Smooth muscle cell (in vitro differentiated cells): ENCODE results near the gene VPS25. TPM values are rescaled to one million over a fixed set of nuclear protein-coding genes. Genes with fewer than 3 reads are reported as not detected.
A peak's percentile ranks its signal among the peaks of the same experiment; 100 is the strongest.

Experiments used
- DNase-seq: peaks from one replicate; lab custom pipeline; 2025; ENCODE audit not compliant: unreplicated experiment; lab: John Stamatoyannopoulos, UW
- H2AFZ ChIP-seq: fragments of 200-600 bp; sonication (generic); 2 replicates; pipeline ENCODE4 v1.6.0; 2016; ENCODE audit warnings: antibody characterized with exemption, low read depth, mild to moderate bottlenecking
- H3F3A ChIP-seq: fragments of 200-600 bp; sonication (generic); 2 replicates; pipeline ENCODE4 v1.6.0; 2017; ENCODE audit warnings: antibody characterized with exemption, low read depth
- H3K27ac ChIP-seq: fragments of 200-600 bp; sonication (generic); 2 replicates; pipeline ENCODE4 v1.5.1; 2016; ENCODE audit warnings: low read depth, mild to moderate bottlenecking
- H3K27me3 ChIP-seq: fragments of 200-600 bp; sonication (generic); 2 replicates; pipeline ENCODE4 v1.6.1; 2016; ENCODE audit warnings: low read depth, mild to moderate bottlenecking
- H3K36me3 ChIP-seq: fragments of 200-600 bp; sonication (generic); 2 replicates; pipeline ENCODE4 v1.5.1; 2016; ENCODE audit warnings: low read depth
- H3K4me1 ChIP-seq: fragments of 200-600 bp; sonication (generic); 2 replicates; pipeline ENCODE4 v1.5.1; 2016; ENCODE audit warnings: low read depth
- H3K4me2 ChIP-seq: fragments of 200-600 bp; sonication (generic); 2 replicates; pipeline ENCODE4 v1.6.0; 2016; ENCODE audit warnings: mild to moderate bottlenecking
- H3K4me3 ChIP-seq: fragments of 200-600 bp; sonication (generic); 2 replicates; pipeline ENCODE4 v1.5.1; 2016; ENCODE audit warnings: mild to moderate bottlenecking
- H3K79me2 ChIP-seq: fragments of 200-600 bp; sonication (generic); 2 replicates; pipeline ENCODE4 v1.6.0; 2016; ENCODE audit warnings: low read depth, mild to moderate bottlenecking
- H3K9ac ChIP-seq: fragments of 200-600 bp; sonication (generic); 2 replicates; pipeline ENCODE4 v1.6.0; 2016; ENCODE audit warnings: low read depth
- H3K9me3 ChIP-seq: fragments of 200-600 bp; sonication (generic); replicated peaks from 2 replicates; pipeline ENCODE4 v1.5.1; 2016; ENCODE audit warnings: low read depth
- H4K20me1 ChIP-seq: fragments of 200-600 bp; sonication (generic); 2 replicates; pipeline ENCODE4 v1.6.0; 2016; ENCODE audit warnings: low read depth
- CTCF ChIP-seq: fragments of 200-600 bp; sonication (generic); IDR thresholded peaks from 2 replicates; pipeline ENCODE4 v1.5.1; 2017; ENCODE audit warnings: borderline replicate concordance, mild to moderate bottlenecking, antibody characterized with exemption; ENCODE audit not compliant: insufficient read depth, poor library complexity, severe bottlenecking
- WGBS: methylation state at CpG from one replicate; pipeline ENCODE4 v1.1.7; 2016; ENCODE audit warnings: low lambda C conversion rate; 5-methylcytosine and 5-hydroxymethylcytosine counted together
- polyA plus RNA-seq: library from polyadenylated mRNA; unstranded; fragments of >200 nt; fragmentation: Nextera tagmentation; extraction: Ambion mirVana; gene quantifications from 2 replicates; pipeline ENCODE4 v1.2.1, GENCODE V29; 2016
- total RNA-seq: library from RNA; depleted of rRNA; stranded (reverse); fragments of >200 nt; gene quantifications from 2 replicates; pipeline ENCODE4 v1.2.3, GENCODE V29; 2014

Gene VPS25
- total and polyA plus RNA-seq, 2 experiments from 2014 or later, result 91.0 to 129 TPM

GRCh38 chr17:42797067-42798007 is 24.1 kb downstream of the VPS25 start:
- Histone ChIP-seq H3K36me3 (no peaks in the 10 kb centered on the region), H3K4me2 (peak overlapping the region; percentile 97), H3K4me1 (peaks cover 9% of the 10 kb centered on the region), H4K20me1 (no peaks in the 10 kb centered on the region), H3K4me3 (peak overlapping the region; percentile 92), H3K9me3 (no peaks in the 10 kb centered on the region), H3F3A (no peaks in the 10 kb centered on the region), H3K79me2 (peaks cover 5% of the 10 kb centered on the region), H3K9ac (peak overlapping the region; percentile 78), H2AFZ (peak overlapping the region; percentile 92), H3K27ac (no peak overlapping the region), H3K27me3 (no peaks in the 10 kb centered on the region)
- TF ChIP-seq CTCF, result no peak
- no peak for DNase-seq
- 92% methylated on average over 10 of the region's 10 CpGs for WGBS

- H3K4me2 ChIP-seq, result peak overlapping the region; percentile 97
- H3F3A ChIP-seq, result no peaks in the 10 kb centered on the region
- TF ChIP-seq CTCF, result no peak
- H3K4me3 ChIP-seq, result peak overlapping the region; percentile 92
- DNase-seq, result no peak
- 52% methylated on average over 10 of the region's 10 CpGs for WGBS
- no peaks in the 10 kb centered on the region for H4K20me1 ChIP-seq
- H3K9ac ChIP-seq, result peak overlapping the region; percentile 78
- H3K36me3 ChIP-seq, result no peaks in the 10 kb centered on the region
- no peaks in the 10 kb centered on the region for H3K9me3 ChIP-seq
- peaks cover 5% of the 10 kb centered on the region for H3K79me2 ChIP-seq
- no peak overlapping the region for H3K27ac ChIP-seq
- peaks cover 9% of the 10 kb centered on the region for H3K4me1 ChIP-seq
- H3K27me3 ChIP-seq, result no peaks in the 10 kb centered on the region
- peak overlapping the region; percentile 92 for H2AFZ ChIP-seq
Observed at GRCh38 chr17:42798011-42798382, 24.7 kb downstream of the VPS25 start.

- peak within 1 kb of the TSS; percentile 97 for H3K4me2 ChIP-seq
- no peaks in the 10 kb centered on the region for H3K27me3 ChIP-seq
- no peaks in the 10 kb centered on the region for H3K36me3 ChIP-seq
- peak within 1 kb of the TSS; percentile 78 for H3K9ac ChIP-seq
- H3K27ac ChIP-seq, result no peak within 1 kb of the TSS
- H3K79me2 ChIP-seq, result peaks cover 5% of the 10 kb centered on the region
- H3F3A ChIP-seq, result no peaks in the 10 kb centered on the region
- peaks cover 9% of the 10 kb centered on the region for H3K4me1 ChIP-seq
- H4K20me1 ChIP-seq, result no peaks in the 10 kb centered on the region
- DNase-seq, result peak; percentile 37
- H3K9me3 ChIP-seq, result no peaks in the 10 kb centered on the region
- H3K4me3 ChIP-seq, result peak within 1 kb of the TSS; percentile 92
- 30% methylated on average over 65 of the region's 66 CpGs for WGBS
- H2AFZ ChIP-seq, result peak within 1 kb of the TSS; percentile 92
- TF ChIP-seq CTCF, result peak; percentile 11
Observed at GRCh38 chr17:42798383-42799380, 25.4 kb downstream of the VPS25 start, which contains the start of the genes CNTD1 and COA3. Gene CNTD1, plus strand, starts transcription at chr17:42798861. Its CDS starts 207 bp downstream, at chr17:42799068. Gene COA3, minus strand, starts transcription at chr17:42798704. Its CDS starts 23 bp downstream, at chr17:42798681.
